PC-9 (cell line): ENCODE measurements around the gene ELMO1.

Experiments used
- EZH2 ChIP-seq: fragments of 200-600 bp; sonication (generic); IDR thresholded peaks from 2 replicates; pipeline ENCODE4 v1.8.0; 2017; ENCODE audit warnings: antibody characterized with exemption, low read depth
- TF ChIP-seq, protein P1 (sequence below): fragments of 200-600 bp; sonication (generic); conservative IDR thresholded peaks from 2 replicates; pipeline ENCODE4 v1.6.1; 2017; ENCODE audit warnings: mixed run types, antibody characterized with exemption, mild to moderate bottlenecking, moderate library complexity

DNA sequence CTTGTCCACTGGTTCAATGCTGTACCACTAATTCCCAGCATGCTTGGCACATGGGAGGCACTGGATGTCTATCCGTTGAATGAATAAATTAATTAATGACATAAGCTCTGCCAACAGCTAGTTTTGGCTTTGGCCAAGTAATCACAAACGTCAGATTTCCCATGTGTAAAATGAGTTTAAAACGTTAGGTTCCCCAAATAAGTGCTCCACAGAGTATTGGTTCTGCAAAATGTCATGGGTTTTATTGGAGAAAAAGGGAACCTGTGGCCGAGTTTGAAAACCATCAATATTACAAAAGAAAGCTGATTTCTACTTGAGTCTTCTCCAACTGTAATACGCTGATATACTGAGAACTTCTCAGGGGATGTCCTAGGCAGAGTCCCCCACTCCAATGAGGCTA lies 23.2 kb downstream of the ELMO1 start:
- TF ChIP-seq, protein P1, sequence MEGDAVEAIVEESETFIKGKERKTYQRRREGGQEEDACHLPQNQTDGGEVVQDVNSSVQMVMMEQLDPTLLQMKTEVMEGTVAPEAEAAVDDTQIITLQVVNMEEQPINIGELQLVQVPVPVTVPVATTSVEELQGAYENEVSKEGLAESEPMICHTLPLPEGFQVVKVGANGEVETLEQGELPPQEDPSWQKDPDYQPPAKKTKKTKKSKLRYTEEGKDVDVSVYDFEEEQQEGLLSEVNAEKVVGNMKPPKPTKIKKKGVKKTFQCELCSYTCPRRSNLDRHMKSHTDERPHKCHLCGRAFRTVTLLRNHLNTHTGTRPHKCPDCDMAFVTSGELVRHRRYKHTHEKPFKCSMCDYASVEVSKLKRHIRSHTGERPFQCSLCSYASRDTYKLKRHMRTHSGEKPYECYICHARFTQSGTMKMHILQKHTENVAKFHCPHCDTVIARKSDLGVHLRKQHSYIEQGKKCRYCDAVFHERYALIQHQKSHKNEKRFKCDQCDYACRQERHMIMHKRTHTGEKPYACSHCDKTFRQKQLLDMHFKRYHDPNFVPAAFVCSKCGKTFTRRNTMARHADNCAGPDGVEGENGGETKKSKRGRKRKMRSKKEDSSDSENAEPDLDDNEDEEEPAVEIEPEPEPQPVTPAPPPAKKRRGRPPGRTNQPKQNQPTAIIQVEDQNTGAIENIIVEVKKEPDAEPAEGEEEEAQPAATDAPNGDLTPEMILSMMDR = no peak
- no peak for TF ChIP-seq EZH2
